NCI-H2107 treated with DMSO at 0.1 percent for 48 hours (cell line): ENCODE data around the gene MGAT4B.
"Not testable (repeated sequence)": the region's sequence is repeated elsewhere in the genome, so short reads cannot be mapped to it uniquely, and the experiment has no call there.

Experiments used
- DNase-seq: peaks from one replicate; lab custom pipeline; 2025; ENCODE audit not compliant: unreplicated experiment; lab: John Stamatoyannopoulos, UW

Gene MGAT4B

DNA sequence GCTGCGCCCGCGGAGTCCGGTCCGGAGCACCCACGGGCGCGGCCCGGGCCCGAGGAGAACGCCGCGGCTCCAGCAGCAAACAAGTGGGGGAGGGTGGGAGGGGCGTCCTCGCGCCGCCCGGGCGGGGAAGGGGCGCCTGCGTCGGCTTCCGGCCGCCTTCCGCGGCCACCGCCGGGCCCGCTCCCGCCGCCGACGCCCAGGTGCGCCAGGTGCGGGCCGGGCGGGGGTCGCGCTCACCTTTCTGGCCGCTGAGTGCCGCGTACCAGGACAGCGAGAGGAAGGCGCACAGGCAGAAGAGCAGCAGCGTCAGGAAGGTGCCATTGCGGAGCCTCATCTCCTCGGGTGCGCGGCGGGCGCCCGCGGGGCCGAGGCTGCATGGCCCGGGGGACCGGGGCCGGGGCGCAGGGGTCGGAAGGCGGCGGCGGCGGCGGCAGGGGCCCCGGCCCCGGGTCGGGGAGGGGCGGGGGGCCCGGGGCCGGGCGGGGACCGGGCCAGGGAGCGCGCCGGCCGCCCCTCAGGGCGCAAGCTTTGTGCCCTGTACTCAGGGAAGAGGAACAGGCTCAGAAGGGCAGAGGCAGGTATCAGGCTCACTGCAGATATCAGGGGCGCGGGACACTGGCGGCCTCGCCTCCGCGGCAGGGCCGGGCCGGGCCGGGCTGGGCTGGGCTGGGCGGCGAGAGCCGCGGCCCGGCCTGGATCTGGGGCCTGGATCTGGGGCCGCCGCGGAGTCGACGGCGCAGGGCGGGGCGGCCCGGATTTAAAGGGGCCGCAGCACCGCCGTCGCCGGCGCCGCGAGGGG, at the start of gene MGAT4B:
Gene MGAT4B, minus strand, starts transcription at position 617 of the 799 bp plus-strand sequence. Its CDS starts 283 bp downstream, at position 334.
- no peak for DNase-seq

DNA sequence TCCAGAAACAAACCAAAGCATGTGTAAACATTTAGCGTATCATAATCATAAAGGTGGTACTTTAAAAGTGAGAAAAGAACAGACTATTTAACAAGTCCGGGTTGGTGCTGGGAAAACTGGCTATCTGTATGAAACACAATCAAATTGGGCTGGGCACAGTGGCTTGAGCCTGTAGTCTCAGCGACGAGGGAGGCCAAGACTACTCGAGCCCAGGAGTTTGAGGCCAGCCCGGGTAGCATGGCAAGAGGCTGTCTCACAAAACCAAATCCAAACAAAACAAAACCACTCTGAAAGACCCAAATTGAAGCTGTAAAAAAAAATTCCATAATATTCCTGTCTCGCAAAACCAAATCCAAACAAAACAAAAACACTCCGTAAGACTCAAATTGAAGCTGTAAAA, 47.7 kb upstream of the MGAT4B start:
- no peak for DNase-seq

GRCh38 chr5:179852993-179853547, 46.4 kb upstream of the MGAT4B start:
- DNase-seq: no peak

DNA sequence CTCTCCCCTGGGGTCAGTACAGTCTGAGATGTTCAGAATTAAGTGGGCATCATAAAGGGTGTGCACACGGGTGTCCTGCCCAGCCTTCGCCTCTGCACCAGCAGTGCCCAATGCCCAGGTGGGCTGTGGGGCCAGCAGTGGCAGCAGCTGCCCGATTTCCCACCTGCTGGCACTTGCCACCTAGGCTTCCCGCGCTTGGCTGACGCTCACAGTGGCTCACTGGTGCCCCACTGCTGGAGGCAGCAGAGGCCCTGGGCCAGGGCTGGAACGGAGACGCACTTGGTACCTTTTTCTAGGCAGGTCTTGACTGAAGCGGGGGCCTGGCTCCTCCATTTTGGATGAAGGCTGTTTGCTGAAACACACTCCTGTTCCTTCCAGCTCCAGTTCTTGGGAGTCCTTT, 35.0 kb upstream of the MGAT4B start:
- no peak for DNase-seq

GRCh38 chr5:179840766-179841165, 34.1 kb upstream of the MGAT4B start:
- no peak for DNase-seq

- DNase-seq: no peak
Measured at GRCh38 chr5:179840321-179840720, 33.7 kb upstream of the MGAT4B start.

- no peak for DNase-seq
Measured at GRCh38 chr5:179839328-179840256, 32.9 kb upstream of the MGAT4B start.

DNA sequence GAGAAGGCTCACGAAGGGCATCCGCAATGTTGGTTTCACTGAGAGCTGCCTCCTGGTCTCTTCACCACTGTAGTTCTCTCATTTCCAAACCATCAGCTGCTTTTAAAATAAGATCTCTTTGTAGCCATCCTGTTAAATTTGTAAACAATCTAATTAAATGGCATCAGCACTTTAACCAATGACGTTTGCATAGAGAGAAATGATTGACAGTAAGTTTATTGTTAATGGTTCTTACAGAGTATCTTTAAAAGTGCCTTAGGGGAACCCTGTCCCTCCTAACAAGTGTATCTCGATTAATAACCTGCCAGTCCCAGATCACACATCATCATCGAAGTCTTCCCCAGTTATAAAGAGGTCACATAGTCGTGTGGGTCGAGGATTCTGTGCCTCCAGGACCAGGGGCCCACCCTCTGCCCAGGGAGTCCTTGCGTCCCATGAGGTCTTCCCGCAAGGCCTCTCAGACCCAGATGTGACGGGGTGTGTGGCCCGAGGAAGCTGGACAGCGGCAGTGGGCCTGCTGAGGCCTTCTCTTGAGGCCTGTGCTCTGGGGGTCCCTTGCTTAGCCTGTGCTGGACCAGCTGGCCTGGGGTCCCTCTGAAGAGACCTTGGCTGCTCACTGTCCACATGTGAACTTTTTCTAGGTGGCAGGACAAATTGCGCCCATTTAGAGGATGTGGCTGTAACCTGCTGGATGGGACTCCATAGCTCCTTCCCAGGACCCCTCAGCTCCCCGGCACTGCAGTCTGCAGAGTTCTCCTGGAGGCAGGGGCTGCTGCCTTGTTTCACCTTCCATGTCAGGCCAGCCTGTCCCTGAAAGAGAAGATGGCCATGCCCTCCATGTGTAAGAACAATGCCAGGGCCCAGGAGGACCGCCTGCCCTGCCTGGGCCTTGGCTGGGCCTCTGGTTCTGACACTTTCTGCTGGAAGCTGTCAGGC, 30.7 kb upstream of the MGAT4B start:
- no peak for DNase-seq

GRCh38 chr5:179836225-179837019, 29.8 kb upstream of the MGAT4B start:
- DNase-seq: no peak

DNA sequence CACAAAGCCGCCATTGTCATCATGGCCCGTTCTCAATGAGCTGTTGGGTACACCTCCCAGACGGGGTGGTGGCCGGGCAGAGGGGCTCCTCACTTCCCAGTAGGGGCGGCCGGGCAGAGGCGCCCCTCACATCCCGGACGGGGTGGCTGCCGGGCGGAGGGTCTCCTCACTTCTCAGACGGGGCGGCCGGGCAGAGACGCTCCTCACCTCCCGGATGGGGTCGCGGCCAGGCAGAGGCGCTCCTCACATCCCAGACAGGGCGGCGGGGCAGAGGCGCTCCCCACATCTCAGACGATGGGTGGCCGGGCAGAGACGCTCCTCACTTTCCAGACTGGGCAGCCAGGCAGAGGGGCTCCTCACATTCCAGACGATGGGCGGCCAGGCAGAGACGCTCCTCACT, 28.2 kb upstream of the MGAT4B start:
- DNase-seq: not testable (repeated sequence)

- DNase-seq: no peak
Measured at GRCh38 chr5:179834120-179834519, 27.5 kb upstream of the MGAT4B start.

GRCh38 chr5:179833709-179834070, 27.0 kb upstream of the MGAT4B start:
- no peak for DNase-seq

- DNase-seq: no peak
Measured at GRCh38 chr5:179833056-179833708, 26.5 kb upstream of the MGAT4B start.

DNA sequence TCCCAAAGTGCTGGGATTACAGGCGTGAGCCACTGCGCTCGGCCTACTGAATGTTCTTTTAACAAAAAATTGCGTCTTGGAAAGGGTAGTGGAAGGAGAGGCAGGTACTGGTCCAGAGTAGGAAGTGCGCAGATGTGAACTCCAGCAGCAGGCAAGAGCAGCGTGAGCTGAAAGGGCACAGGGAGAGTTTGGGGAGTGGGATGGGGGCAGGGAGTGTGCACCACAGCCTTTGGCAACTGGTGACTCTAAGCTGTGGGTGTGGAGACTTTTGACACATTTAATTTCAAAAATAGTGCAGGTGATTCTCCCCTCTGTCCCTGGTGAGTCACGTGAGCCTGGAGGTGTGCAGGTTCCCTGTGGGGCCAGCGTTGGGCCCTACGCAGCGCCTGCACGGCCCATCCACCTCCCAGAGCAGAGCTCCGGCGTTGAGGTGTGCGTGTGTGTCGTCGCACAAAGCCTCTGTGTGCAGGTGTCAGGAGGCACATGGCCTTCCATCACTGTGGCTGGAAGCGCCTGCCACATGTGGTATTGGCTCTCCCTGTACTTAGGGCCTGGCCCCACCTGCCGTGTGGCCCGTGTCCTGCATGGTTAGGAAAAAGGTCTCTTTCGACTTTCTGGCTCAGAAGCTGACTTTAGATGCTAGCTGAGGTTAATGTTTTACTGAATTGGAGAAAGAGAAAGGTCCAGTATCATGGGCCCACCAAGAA, 25.5 kb upstream of the MGAT4B start:
- DNase-seq: no peak

DNA sequence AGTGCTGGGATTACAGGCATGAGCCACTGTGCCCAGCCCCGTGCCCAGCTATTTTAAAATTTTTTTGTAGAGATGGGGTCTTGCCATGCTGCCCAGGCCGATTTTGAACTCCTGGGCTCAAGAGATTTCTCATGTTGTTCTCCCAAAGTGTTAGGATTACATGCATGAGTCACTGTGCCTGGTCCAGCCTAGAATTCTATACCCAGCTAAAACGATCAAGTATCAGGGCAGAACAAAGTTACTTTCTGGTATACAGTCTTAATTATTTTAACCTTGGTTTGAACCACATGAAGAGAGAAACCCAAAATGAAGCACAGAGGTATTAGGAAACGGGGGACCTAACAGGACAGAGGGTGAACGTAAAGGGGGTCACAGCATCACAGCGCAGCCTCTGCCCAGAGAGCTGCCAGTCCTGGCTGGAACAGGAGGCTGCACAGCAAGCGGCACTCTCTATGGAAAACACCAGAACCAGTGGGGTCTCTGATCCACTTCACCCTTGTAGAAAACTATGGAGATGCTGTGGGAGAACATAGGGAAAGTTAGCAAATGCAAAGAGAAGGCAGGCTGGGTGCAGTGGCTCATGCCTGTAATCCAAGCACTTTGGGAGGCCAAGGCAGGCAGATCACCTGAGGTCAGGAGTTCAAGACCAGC, 24.3 kb upstream of the MGAT4B start:
- no peak for DNase-seq

GRCh38 chr5:179829732-179830435, 23.2 kb upstream of the MGAT4B start:
- DNase-seq: no peak

GRCh38 chr5:179828756-179829421, 22.2 kb upstream of the MGAT4B start:
- no peak for DNase-seq
